GM12875 (cell line): ENCODE results near the gene TTC23.
A peak's percentile ranks its signal among the peaks of the same experiment; 100 is the strongest.

Experiments used
- H3K4me3 ChIP-seq: one replicate; pipeline ENCODE4 v1.5.1; 2011; ENCODE audit warnings: low read depth, low read length, control low read depth
- CTCF ChIP-seq: IDR thresholded peaks from 2 replicates; pipeline ENCODE4 v1.5.1; 2011; ENCODE audit warnings: low read depth, mild to moderate bottlenecking, control low read depth, inconsistent platforms, low read length, moderate library complexity, borderline replicate concordance; ENCODE audit not compliant: insufficient read depth

Gene TTC23

GRCh38 chr15:99265541-99266070, 16.2 kb upstream of the TTC23 start:
- no peak for TF ChIP-seq CTCF

GRCh38 chr15:99264125-99264524, 14.7 kb upstream of the TTC23 start:
- H3K4me3 ChIP-seq = no peak overlapping the region
- TF ChIP-seq CTCF = no peak

More at GRCh38 chr15:99265541-99266070, 16.2 kb upstream of the TTC23 start:
- H3K4me3 ChIP-seq = no peak overlapping the region

- H3K4me3 ChIP-seq = no peak overlapping the region
- no peak for TF ChIP-seq CTCF
Observed at GRCh38 chr15:99257107-99257750, 7.8 kb upstream of the TTC23 start.

GRCh38 chr15:99253381-99254090, 4.2 kb upstream of the TTC23 start:
- no peak for TF ChIP-seq CTCF
- H3K4me3 ChIP-seq = no peak overlapping the region

- H3K4me3 ChIP-seq = no peak overlapping the region
- no peak for TF ChIP-seq CTCF
Observed at GRCh38 chr15:99252326-99252725, 2.9 kb upstream of the TTC23 start.

GRCh38 chr15:99250857-99251841, 1.8 kb upstream of the TTC23 start, which contains the start of gene LRRC28:
TSS of gene LRRC28 (plus strand) at chr15:99251481. CDS start at chr15:99255958, 4,477 bp downstream.
- H3K4me3 ChIP-seq = peak within 1 kb of the TSS; percentile 92
- TF ChIP-seq CTCF = no peak
